ENCODE data around the gene TSPAN7.

GRCh38 chrX:38616904-38617303, 55.6 kb downstream of the TSPAN7 start:
- TF ChIP-seq, protein P1, sequence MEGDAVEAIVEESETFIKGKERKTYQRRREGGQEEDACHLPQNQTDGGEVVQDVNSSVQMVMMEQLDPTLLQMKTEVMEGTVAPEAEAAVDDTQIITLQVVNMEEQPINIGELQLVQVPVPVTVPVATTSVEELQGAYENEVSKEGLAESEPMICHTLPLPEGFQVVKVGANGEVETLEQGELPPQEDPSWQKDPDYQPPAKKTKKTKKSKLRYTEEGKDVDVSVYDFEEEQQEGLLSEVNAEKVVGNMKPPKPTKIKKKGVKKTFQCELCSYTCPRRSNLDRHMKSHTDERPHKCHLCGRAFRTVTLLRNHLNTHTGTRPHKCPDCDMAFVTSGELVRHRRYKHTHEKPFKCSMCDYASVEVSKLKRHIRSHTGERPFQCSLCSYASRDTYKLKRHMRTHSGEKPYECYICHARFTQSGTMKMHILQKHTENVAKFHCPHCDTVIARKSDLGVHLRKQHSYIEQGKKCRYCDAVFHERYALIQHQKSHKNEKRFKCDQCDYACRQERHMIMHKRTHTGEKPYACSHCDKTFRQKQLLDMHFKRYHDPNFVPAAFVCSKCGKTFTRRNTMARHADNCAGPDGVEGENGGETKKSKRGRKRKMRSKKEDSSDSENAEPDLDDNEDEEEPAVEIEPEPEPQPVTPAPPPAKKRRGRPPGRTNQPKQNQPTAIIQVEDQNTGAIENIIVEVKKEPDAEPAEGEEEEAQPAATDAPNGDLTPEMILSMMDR (IDR thresholded peaks at IDR 0.05): no peak
- TF ChIP-seq POLR2A (IDR thresholded peaks at IDR 0.05): no peak

Data from right lobe of liver (tissue), 4 donors.